Endothelial cell of umbilical vein (primary cell): ENCODE measurements around the gene RBM38. TPM values are rescaled to one million over a fixed set of nuclear protein-coding genes. Genes with fewer than 3 reads are reported as not detected.

Experiments used
- BruUV-seq: library from RNA; stranded (reverse); fragments of 400-500 nt; replicated peaks from 2 replicates; lab custom pipeline; 2021; lab: Mats Ljungman, UMichigan
- CTCF ChIA-PET: fragments of 300-600, 350-600 bp; sonication (Branson Sonifier 250); formaldehyde crosslinking; loops from one replicate; lab custom pipeline; 2021; ENCODE audit warnings: antibody characterized with exemption, inconsistent platforms; lab: Charles Lee
- POLR2A ChIA-PET: fragments of 300-600, 350-600 bp; sonication (Branson Sonifier 250); formaldehyde crosslinking; loops from one replicate; lab custom pipeline; 2021; ENCODE audit warnings: antibody characterized with exemption, inconsistent platforms; lab: Charles Lee
- DNase-seq: peaks from one replicate; pipeline ENCODE4 v3.0.0-alpha.2; 2011; ENCODE audit warnings: low read depth, low spot score
- FAIRE-seq: peaks from 2 replicates; lab custom pipeline; 2011; peaks lifted over from hg19 to GRCh38; lab: Jason Lieb, UNC
- H2AFZ ChIP-seq: 2 replicates; pipeline ENCODE4 v1.6.0; 2012; ENCODE audit warnings: low read depth, low read length, control low read depth, inconsistent platforms
- H3K27ac ChIP-seq: 2 replicates; pipeline ENCODE4 v1.5.1; 2011; ENCODE audit warnings: low read depth, mild to moderate bottlenecking, control low read depth, low read length, moderate library complexity; ENCODE audit not compliant: insufficient read depth
- H3K27me3 ChIP-seq, 2 experiments: 2 replicates each; pipeline versions ENCODE4 v1.6.0 to v1.6.1; 2011; ENCODE audit warnings: low read length in 2 of 2, mixed read lengths in 1 of 2; ENCODE audit not compliant: control insufficient read depth in 2 of 2, insufficient read depth in 2 of 2
- H3K36me3 ChIP-seq, 2 experiments: 2 replicates in 1 of 2; 3 replicates in 1 of 2; pipeline ENCODE4 v1.5.1; 2011; ENCODE audit warnings: low read length in 2 of 2, mild to moderate bottlenecking in 1 of 2, moderate library complexity in 1 of 2; ENCODE audit not compliant: control insufficient read depth in 2 of 2, insufficient read depth in 2 of 2; ENCODE audit errors: extremely low read depth in 1 of 2
- H3K4me1 ChIP-seq: 3 replicates; pipeline ENCODE4 v1.5.1; 2011; ENCODE audit warnings: mild to moderate bottlenecking, low read length; ENCODE audit not compliant: control insufficient read depth, insufficient read depth; ENCODE audit errors: extremely low read depth
- H3K4me2 ChIP-seq: 2 replicates; pipeline ENCODE4 v1.6.1; 2011; ENCODE audit warnings: low read length, control low read depth, mixed read lengths; ENCODE audit not compliant: insufficient read depth
- H3K4me3 ChIP-seq, 3 experiments: fragments of 200-600 bp in 1 of 3; sonication (generic), shearing (Covaris generic) in 1 of 3; replicated peaks in 1 of 3; 2 replicates each; pipeline ENCODE4 v1.5.1; 2011 to 2016; ENCODE audit warnings: control low read depth in 3 of 3, low read length in 3 of 3, mild to moderate bottlenecking in 2 of 3, inconsistent platforms in 1 of 3, low read depth in 1 of 3, moderate library complexity in 1 of 3; ENCODE audit not compliant: insufficient read depth in 1 of 3
- H3K79me2 ChIP-seq: 2 replicates; pipeline ENCODE4 v1.6.0; 2012; ENCODE audit warnings: low read length, inconsistent platforms; ENCODE audit not compliant: control insufficient read depth, insufficient read depth
- H3K9ac ChIP-seq: replicated peaks from 2 replicates; pipeline ENCODE3; 2011; ENCODE audit warnings: low read length, control low read depth; ENCODE audit not compliant: insufficient read depth; ENCODE audit errors: extremely low read depth
- H3K9me1 ChIP-seq: replicated peaks from 3 replicates; pipeline ENCODE4 v1.6.0; 2011; ENCODE audit warnings: mild to moderate bottlenecking, low read length; ENCODE audit not compliant: control insufficient read depth, insufficient read depth; ENCODE audit errors: extremely low read depth
- H3K9me3 ChIP-seq: replicated peaks from 2 replicates; pipeline ENCODE4 v1.5.1; 2012; ENCODE audit warnings: low read length, inconsistent platforms; ENCODE audit not compliant: control insufficient read depth, insufficient read depth
- H4K20me1 ChIP-seq: replicated peaks from 2 replicates; pipeline ENCODE3; 2011; ENCODE audit warnings: mild to moderate bottlenecking, low read length; ENCODE audit not compliant: control insufficient read depth, insufficient read depth; ENCODE audit errors: extremely low read depth
- EZH2 ChIP-seq: IDR thresholded peaks from 2 replicates; pipeline ENCODE4 v1.6.1; 2012; ENCODE audit warnings: borderline replicate concordance, low read depth, mild to moderate bottlenecking, moderate library complexity, low read length, inconsistent platforms; ENCODE audit not compliant: severe bottlenecking
- FOS ChIP-seq: IDR thresholded peaks from 2 replicates; pipeline ENCODE4 v1.6.1; 2011; ENCODE audit warnings: mild to moderate bottlenecking, low read length, moderate library complexity, borderline replicate concordance; ENCODE audit not compliant: insufficient read depth
- GATA2 ChIP-seq: IDR thresholded peaks from 2 replicates; pipeline ENCODE4 v1.7.0; 2011; ENCODE audit warnings: low read depth, mild to moderate bottlenecking, moderate library complexity, mixed read lengths, low read length; ENCODE audit not compliant: insufficient read length, insufficient read depth
- JUN ChIP-seq: IDR thresholded peaks from 2 replicates; pipeline ENCODE4 v1.6.1; 2011; ENCODE audit warnings: borderline replicate concordance, low read depth; ENCODE audit not compliant: insufficient read length, insufficient read depth
- MYC ChIP-seq: IDR thresholded peaks from one replicate; pipeline ENCODE4 v1.6.1; 2011; ENCODE audit warnings: mild to moderate bottlenecking, low read depth, low read length
- POLR2A ChIP-seq: IDR thresholded peaks from 2 replicates; pipeline ENCODE4 v1.6.1; 2012; ENCODE audit warnings: low read depth, mild to moderate bottlenecking, control low read depth, low read length
- POLR2AphosphoS5 ChIP-seq: IDR thresholded peaks from 2 replicates; pipeline ENCODE4 v1.6.1; 2012; ENCODE audit warnings: low read depth, mild to moderate bottlenecking, control low read depth, low read length, moderate library complexity; ENCODE audit not compliant: insufficient read depth
- dilution Hi-C: fragments of 300-500 bp; cut with MboI; formaldehyde crosslinking; loops from one replicate; pipeline ENCODE4 v1.15.0; 2019; ENCODE audit warnings: low sequenced_read_pairs; ENCODE audit not compliant: extremely low pct_ligation_motif_present
- intact Hi-C: fragments of 100-400 bp; cut with micrococcal nuclease; formaldehyde crosslinking; loops from one replicate; pipeline ENCODE4 v1.10.0; 2022
- polyA plus RNA-seq, 4 experiments: library from polyadenylated mRNA; depleted of rRNA in 3 of 4; stranded (reverse) in 3 of 4; unstranded in 1 of 4; fragments of >200 nt; gene quantifications; 2 replicates each; pipeline versions ENCODE4 v1.2.1 to v1.2.3, GENCODE V29; 2011 to 2012; ENCODE audit warnings: missing spikeins in 1 of 4
- total RNA-seq: library from RNA; stranded (reverse); gene quantifications from 2 replicates; pipeline ENCODE4 v1.2.3, GENCODE V29; 2021
- TF ChIP-seq, protein P1 (sequence below), 2 donors: IDR thresholded peaks; 1 replicate in 1 of 2; 2 replicates in 1 of 2; pipeline ENCODE4 v1.5.1; 2011; ENCODE audit warnings: low read length in 2 of 2, mild to moderate bottlenecking in 2 of 2, moderate library complexity in 2 of 2, control low read depth in 1 of 2, inconsistent platforms in 1 of 2, low read depth in 1 of 2; ENCODE audit not compliant: insufficient read depth in 1 of 2; ENCODE audit errors: extremely low read depth in 1 of 2
- TF ChIP-seq, protein P2 (sequence below): IDR thresholded peaks from 2 replicates; pipeline ENCODE4 v1.6.1; 2011; ENCODE audit not compliant: insufficient read depth, insufficient read length

The RBM38 gene
- total and polyA plus RNA-seq, 2 donors (not counting 3 experiments of a cell fraction or from before 2014, with no cell fraction given): 22.1 to 37.4 TPM

- H3K4me3 ChIP-seq: no peak overlapping the region
- ChIA-PET POLR2A (no interaction called here), CTCF (interaction anchor here (3.2 kb wide), 1 partner anchor 107 kb away, joined by 8 read pairs; no protein-coding TSS in a partner anchor)
- intact Hi-C loops: loop anchor here (10.0 kb wide), 1 partner anchor 327 kb away; the partner anchor contains the start of gene PMEPA1
- H2AFZ ChIP-seq: no peak overlapping the region
- H3K9me3 ChIP-seq: no peaks in the 10 kb centered on the region
- peaks cover 16% of the 10 kb centered on the region for H3K4me1 ChIP-seq
- H3K79me2 ChIP-seq: peaks cover 12% of the 10 kb centered on the region
- H3K27me3 ChIP-seq: no peaks in the 10 kb centered on the region
- TF ChIP-seq GATA2: no peak
- no peak for TF ChIP-seq MYC
- TF ChIP-seq POLR2AphosphoS5: no peak
- TF ChIP-seq JUN: no peak
- TF ChIP-seq, protein P1, sequence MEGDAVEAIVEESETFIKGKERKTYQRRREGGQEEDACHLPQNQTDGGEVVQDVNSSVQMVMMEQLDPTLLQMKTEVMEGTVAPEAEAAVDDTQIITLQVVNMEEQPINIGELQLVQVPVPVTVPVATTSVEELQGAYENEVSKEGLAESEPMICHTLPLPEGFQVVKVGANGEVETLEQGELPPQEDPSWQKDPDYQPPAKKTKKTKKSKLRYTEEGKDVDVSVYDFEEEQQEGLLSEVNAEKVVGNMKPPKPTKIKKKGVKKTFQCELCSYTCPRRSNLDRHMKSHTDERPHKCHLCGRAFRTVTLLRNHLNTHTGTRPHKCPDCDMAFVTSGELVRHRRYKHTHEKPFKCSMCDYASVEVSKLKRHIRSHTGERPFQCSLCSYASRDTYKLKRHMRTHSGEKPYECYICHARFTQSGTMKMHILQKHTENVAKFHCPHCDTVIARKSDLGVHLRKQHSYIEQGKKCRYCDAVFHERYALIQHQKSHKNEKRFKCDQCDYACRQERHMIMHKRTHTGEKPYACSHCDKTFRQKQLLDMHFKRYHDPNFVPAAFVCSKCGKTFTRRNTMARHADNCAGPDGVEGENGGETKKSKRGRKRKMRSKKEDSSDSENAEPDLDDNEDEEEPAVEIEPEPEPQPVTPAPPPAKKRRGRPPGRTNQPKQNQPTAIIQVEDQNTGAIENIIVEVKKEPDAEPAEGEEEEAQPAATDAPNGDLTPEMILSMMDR (IDR thresholded peaks at IDR 0.05; ENCODE audit: extremely low read depth in 1 of 2, insufficient read depth in 1 of 2, low read depth in 1 of 2, low read length in 2 of 2): no peak
- no peak for TF ChIP-seq EZH2
- no peak for TF ChIP-seq FOS
- TF ChIP-seq POLR2A: no peak
- TF ChIP-seq, protein P2, sequence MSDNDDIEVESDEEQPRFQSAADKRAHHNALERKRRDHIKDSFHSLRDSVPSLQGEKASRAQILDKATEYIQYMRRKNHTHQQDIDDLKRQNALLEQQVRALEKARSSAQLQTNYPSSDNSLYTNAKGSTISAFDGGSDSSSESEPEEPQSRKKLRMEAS: no peak
- H4K20me1 ChIP-seq: no peaks in the 10 kb centered on the region
- H3K27ac ChIP-seq: no peak overlapping the region
- FAIRE-seq (no peak), DNase-seq (no peak)
- no TSS peak for BruUV-seq
- H3K36me3 ChIP-seq: no peaks in the 10 kb centered on the region
- dilution Hi-C loops: no loop called here
- H3K9me1 ChIP-seq: no peaks in the 10 kb centered on the region
- H3K9ac ChIP-seq: no peak overlapping the region
- H3K4me2 ChIP-seq: no peak overlapping the region
Observed at GRCh38 chr20:57387945-57388371, 3.2 kb upstream of the RBM38 start.
